ENCODE data around the gene SEC24D. TPM values are rescaled to one million over a fixed set of nuclear protein-coding genes. Genes with fewer than 3 reads are reported as not detected.

The SEC24D gene
- total RNA-seq, 1 experiment from 2014 or later, result 80.1 TPM

DNA sequence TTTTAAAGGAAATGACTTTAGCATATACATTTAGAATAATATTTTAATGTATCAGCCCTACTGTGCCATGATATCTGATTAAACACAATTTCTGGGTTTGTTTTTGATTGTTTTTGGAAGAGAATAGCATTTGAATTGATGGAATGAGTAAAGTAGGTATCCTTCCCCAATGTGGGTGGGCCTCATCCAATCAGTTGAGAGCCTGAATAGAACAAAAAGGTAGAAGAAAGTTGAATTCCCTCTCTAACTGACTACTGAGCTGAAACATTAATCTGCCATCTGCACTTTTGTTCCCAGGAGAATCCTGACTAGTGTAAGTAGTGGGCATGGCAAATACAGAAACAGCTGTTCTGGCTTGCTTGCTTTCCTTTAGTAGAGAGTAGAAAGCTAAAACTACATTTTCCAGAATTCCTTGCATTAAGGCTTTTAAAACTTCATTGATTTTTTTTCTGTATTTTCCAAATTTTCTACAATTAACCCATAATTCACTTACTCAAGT lies 9.7 kb upstream of the SEC24D start:
- peak; percentile 79 for DNase-seq (ENCODE audit: low read depth)

DNA sequence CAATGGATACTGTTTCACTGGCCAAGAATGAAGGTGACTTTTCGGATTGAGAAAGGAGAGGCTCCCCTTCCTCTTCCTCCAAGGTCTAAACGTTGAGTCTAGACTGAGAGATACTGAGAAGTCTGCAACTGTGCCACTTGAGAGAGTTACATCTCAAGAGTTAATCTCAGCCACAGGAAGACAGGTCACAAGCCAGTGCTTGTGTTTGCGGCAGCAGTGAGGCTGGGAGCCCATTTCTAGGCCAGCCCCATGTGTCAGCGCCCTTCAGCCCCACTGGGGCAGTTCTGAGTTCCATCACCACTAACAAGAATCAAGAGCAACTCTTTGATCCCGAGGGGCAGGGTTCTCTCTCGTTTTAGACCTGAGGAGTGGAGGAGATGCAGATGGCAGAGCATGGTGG lies 7.3 kb upstream of the SEC24D start:
- no peak for DNase-seq (ENCODE audit: low read depth)

DNA sequence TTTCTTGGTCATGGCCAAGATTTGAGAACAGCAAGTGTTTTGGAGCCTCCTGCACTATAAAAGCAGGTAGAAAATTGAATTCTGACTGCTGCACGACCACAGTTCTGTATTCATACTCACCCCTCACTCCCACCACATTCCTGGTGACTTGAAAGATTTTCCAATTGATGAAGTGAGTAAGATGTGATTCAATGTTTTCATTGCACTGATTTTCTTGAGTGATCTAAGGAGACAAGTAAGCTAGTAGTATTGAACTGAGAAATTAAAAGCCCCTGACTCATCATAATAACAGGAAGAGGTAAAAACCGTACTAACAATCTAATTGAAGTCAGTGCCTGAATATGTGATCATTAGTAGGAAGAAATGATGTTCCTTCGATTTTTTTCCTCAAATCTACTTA lies 6.1 kb upstream of the SEC24D start:
- DNase-seq (ENCODE audit: low read depth), result peak; percentile 56

DNA sequence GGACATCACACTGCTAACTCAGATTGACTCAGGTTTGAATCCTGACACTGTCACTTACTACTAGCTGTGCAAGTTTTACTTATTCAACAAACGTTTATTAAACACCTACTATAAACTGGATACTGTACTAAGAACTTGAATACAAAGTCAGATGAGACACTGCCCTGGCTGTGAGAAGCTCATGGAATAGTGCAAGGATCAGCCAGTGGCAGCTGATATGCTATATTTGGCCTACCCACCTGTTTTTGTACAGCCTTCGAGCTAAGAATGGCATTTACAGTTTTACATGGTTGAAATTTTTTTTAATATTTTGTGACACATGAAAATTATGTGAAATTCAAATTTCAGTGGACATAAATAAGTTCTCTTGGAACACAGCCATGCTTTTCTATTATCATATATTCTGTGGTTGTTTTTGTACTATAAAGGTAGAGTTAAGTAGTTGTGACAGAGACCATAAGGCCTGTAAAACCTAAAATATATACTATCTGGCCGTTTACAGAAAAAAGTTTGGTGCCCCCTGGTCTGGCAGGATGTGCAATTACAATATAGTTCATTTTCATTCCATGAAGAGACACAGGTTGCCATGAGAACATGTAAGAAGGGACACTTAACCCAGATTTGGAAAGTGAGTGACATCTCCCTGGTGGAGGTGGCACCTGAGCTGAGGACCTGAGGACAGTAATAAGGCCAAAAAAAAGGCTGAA lies 3.4 kb upstream of the SEC24D start:
- DNase-seq (ENCODE audit: low read depth), result no peak

DNA sequence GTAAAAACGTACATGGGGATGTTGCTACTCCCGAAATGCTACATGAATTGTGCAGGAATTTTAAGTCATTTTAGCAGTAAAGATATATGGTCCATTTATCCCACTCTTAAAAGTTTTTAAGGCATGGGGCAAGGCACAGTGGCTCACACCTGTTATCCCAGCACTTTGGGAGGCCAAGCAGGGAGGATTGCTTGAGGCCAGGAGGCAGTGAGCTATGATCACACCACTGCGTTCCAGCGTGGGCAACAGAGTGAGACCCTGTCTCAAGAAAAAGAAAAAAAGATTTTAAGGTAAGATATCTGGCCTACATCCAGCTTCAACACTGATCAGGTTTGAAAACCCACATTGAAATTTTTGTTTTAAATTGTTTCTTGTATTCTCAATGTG lies 1.2 kb upstream of the SEC24D start:
- no peak for DNase-seq (ENCODE audit: low read depth)

DNA sequence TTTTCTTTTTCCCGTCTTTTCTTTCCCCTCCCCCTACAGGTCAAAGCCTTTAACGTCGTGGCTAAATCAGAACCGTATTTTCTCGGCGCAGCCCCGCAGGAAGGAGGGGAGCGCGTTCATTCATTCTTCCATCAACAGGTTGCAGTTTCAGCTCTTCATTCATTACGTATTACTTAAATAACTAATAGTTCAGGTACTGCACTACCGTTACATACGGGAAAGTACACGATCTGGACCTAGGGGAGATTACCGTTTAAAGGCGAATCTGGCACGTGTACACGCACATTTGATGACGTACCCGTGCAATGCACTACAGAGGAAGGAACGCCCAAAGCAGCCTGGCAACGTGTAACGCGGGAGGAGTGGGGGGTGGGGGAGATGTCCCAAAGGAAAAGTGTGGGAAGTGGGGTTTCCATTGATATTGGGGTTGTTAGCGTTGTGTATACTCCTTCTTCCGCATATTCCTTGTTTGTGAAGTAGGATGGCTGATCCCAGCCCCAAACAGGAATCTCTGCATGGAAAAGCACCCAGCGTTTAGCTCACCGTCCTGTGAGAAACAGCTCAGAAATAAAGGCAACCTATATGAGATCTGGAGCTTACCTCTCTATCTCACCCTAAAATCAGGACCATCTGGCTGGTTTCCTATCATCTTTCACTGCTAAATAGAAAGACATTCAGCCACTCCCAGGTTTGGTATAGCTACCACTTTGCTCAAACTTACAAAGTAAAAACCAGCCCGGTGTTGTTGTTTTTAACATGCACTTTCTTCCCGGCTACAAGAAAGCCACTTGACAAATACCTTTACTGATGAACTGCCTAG lies 585 bp upstream of the SEC24D start:
- peak; percentile 62 for DNase-seq (ENCODE audit: low read depth)

DNA sequence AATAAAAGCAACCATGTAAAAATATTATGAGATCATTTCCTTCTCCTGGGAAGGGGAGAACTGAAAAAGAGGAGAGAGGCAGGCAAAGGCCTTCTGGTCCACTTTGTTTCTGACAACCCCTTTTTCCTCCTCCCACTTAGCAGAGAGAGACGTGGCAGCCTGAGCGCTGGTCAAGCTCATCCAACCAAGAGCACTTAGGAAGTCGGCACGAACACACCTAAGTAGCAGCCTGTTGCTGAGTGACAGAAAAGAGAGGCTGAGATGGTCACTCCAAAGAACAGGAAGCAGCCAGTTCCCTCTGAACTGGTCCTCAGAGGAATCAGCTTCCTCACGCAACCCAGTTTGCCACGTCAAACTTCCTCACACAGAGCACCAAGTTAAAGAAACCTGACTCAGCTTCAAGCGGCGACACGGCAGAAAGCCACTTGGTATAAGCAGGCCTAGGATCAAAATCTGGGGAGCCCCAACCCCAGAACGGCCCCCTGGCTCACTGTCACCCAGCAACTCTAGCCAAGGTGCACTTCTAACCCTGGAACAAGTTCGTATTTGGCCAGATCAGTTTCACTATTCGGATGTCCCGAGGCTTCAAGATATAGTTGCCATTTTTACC lies 861 bp downstream of the SEC24D start:
- peak; percentile 90 for DNase-seq (ENCODE audit: low read depth)

DNA sequence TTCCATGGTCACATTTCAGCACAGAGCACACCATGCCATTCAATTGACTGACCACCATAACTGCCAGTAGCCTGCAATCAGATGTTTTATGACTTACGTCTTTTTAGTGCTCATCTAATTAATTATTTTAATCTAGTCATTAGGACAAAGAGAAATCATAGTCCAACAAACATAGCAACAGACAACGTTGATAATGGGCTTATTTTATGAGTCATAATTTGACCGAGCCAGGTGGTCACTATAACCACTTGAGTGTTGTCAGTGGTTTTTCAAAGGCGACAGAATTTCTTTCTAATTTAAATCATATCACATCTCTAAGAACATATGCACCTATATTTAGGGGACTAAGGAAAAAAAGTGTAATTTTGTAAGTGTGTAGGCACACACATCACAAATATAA lies 1.9 kb downstream of the SEC24D start:
- DNase-seq (ENCODE audit: low read depth), result peak; percentile 25

DNA sequence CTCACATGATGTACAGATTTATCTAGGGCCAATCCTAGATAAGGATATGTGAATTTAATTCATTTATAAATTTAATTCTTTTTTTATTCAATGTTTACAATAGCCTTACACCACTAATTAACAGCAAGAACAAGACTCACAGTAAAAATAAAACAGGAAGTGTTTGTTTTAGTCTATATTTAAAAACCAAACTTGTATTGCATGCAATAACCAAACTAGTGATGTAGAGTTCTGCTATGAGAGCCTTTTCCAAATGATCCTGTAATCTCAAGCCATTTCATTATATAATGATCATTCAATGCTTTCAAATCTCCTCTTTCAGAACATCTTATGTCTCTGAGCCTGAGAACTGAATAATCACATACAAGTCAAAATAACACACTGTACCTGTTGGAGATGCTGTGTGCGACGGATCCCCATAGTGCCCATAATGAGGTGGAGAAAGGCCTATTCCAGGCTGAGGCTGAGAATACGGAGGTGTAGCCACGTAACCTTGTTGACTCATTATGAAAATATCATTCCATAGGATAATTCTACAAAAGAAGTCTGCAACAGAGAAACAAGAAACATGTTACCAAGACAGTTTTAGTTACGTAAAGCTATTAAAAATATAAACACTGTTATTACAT lies 2.6 kb downstream of the SEC24D start:
- DNase-seq (ENCODE audit: low read depth), result no peak

DNA sequence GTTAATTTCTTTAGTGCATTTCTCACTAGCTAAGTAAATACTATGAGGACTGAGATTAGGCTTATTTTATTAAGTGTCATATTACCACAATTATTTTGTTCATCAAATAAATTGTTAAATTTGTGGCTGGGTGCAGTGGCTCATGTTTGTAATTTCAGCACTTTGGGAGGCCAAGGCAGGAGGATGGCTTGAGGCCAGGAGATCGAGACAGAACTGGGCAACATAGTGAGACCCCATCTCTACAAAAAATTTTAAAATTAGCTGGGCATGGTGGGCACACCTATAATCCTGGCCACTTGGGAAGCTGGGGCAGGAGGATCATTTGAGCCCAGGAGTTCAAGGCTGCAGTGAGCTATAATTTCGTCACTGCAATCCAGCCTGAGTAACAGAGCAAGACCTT lies 6.8 kb downstream of the SEC24D start:
- DNase-seq (ENCODE audit: low read depth), result no peak

DNA sequence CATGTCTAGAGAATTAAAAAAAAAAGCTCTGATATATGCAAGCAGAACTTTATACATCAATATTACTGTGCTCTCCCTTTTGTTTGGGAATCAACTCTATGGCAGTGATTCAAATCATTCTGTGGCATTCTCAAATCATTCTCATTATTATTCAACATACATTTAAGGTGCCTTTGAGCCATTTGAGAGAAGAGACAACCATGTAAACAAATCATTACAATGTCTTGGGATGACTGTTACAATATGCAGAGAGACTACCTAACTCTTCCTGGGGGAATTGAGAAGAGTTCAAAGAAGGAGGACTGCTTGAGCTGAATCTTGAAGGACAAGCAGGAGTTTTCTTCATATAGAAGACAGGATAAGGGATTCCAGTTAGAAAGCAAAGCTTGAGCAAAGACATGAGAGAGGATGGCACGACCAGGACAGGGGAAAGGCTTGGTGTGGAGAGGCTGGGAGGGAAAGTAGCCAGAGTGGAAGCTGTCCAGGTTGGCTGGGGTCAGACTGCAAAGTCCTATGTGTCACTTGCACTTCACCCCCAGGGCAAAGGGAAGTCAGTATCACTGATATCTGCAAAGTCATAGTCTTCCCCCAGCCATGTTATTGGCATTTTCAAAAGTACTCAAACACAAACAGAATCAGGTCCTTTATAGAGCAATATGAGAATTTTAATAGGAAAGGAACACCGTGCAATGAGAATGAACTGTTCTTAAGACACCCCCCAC lies 9.0 kb downstream of the SEC24D start:
- DNase-seq (ENCODE audit: low read depth), result no peak

DNA sequence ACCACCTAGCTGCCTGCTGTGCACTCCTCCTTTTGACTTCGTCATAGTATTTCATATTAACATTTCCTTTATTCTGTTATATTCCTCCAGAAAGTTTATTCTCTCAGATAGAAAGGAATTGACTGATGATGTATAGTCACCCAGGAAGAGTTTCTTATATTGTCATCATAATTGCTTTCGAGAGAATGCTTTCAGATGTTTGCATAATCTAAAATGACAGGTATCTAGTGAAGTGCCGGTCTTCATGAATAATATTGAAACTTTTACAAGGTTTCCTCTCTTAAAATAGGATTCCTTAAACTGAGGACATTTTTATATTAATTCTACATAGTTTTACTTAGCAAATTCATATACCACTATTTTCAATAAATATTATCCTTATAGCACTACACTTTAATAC lies 10.1 kb downstream of the SEC24D start:
- DNase-seq (ENCODE audit: low read depth), result no peak

DNA sequence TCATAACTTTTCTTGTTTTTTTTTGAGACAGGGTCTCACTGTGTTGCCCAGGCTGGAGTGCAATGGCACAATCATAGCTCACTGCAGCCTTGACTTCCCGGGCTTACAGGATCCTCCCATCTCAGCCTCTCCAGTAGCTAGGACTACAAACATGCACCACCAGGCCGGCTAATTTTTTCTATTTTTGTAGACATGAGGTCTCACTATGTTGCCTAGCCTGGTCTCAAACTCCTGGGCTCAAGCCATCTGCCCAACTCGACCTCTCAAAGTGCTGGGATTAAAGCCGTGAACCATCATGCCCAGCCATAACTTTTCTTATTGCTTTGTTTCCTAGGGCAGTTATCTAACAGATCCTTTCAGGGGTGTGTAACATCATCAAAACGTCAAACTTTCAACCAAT lies 11.8 kb downstream of the SEC24D start:
- no peak for DNase-seq (ENCODE audit: low read depth)

DNA sequence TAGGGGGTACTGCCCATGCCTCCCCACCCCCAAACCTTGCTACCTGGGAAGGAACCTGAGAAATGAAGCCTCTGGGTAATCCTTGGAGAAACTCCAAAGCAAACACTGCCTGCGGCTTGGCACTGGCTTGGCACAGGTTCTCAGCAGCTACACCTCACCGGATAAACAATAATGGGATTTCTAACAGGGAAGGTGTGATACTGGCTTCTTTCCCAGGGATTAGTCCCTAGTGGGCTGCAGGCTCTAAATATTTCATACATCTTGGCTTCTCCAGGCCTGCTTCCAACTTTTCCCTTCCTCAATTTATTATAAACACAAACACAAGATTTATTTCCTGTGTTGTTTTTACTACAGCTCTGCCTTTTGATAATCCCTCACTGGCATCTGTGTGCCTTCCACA lies 12.5 kb downstream of the SEC24D start:
- no peak for DNase-seq (ENCODE audit: low read depth)

DNA sequence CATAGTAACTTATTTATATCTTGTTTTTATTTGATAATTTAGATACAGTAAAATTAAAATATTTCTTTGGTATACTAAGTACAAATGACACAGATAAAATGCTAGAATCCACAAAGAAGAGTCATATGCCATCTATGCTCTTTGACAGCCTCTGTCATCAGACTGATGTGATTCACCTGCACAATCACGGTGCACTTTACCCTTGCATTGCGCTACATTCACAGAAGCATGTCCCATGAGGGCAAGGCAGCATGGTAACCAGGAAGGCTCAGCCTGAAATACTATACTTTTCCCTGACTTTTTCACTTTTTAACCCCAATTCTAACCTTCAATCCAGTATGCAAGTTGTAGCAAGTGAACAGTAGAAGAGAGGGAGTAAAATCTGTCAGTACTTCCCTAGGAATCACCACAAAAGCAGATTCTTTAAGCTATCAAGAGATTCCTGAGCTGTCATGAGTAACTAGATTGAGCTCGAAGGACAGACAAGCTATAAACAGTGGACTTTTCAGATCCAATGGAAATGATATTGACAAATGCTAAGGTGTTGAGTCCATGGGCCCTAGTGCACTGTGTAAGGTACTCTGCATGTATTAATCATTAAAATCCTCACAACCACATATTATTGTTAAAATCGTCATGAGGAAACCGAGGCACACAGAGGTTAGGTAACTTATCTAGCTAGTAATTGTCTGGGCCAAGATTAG lies 14.2 kb downstream of the SEC24D start:
- DNase-seq (ENCODE audit: low read depth), result no peak

DNA sequence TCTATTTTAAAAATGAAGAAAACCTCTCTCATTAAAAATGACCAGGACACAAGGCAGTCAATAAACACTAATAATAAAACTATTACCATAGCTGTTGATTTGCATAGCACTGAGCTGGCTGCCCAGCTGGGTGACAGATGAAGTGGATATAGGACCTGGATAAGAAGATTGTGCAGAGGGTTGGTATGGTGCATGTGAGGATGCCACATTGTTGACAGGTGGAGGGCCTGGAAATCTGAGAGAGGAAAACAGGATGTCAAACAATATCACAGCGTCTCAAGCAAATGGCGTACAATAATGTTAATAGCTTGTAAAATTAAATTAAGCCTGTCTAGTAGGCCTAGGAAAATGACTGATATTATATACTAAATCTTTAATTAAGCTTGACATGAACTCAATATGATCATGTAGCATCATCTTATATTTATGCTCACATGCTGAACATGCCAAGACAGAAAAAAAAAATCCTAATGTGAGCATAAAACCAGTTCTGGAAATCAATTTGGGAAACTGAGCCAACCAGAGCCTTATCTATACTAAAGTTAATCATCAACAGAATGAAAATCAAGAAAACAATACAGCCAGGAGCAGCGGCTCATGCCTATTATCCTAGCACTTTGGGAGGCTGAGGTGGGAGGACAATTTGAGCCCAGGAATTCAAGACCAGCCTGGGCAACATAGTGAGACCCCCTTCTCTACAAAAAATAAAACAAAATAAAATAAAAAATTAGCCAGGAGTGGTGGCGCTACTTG lies 18.6 kb downstream of the SEC24D start:
- no peak for DNase-seq (ENCODE audit: low read depth)

DNA sequence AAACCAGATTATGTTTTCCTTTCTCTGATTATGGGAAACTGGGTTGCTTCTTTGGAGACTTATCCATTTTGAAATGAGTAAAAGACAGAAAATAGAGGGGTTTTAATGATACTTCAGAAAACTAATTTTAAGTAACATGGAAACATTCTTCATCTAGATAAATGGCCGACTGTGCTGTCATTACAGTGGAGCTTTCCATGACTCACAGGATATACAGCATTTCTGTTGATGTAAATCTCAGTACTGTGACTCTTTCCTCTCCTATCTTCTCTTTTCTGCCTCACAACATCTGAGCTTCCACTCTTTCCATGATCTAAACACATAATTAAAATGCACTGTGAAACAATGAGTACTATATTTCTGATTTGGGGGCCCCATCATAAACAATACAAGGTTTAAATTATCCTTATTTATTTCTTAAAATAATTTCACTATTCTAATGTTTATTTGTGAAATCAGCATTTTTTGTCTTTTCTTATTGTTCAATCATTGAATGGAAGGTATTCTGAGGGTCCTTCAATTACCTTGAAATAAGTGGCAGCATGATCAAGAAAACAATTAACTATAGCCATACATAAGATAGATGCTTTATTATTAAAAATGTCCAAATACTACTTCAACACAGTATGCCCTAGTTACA lies 19.3 kb downstream of the SEC24D start:
- peak; percentile 36 for DNase-seq (ENCODE audit: low read depth)

DNA sequence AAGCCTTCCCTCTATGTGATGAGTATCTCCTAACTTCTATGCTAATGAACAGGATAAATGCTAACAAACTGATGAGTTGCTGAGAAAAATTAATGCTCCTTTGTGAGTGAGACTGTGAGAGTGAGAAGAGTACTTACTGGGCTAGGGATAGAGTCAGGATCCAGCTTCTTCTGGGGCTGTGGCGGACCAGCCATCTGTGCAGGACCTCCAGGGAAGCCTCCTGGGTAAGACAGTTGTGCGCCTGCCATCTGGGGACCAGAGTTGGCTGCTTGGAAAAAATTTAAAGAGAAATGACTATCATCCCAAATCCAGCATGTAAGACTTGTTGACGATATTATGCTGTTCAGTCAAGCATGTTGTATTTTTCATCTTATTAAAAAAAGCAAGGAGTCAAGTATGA lies 21.0 kb downstream of the SEC24D start:
- DNase-seq (ENCODE audit: low read depth), result no peak

DNA sequence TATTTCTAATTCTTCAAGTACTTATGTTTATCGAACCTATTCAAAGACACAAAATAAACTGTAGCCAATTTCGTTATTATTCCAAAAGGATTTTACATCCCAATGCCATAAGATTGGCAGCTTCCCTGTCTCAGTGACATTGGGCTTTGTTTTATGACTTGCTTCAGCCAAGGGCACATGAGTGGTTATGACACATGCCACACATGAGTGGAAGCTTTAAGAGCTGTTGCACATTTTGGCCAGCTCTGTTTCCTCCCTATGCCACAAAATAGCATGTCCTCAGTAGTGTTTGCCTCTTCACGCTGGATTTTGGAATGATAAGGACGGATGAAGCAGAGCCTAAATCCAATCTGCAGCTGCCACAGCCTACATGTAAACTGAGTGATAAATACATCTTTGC lies 21.9 kb downstream of the SEC24D start:
- DNase-seq (ENCODE audit: low read depth), result no peak

DNA sequence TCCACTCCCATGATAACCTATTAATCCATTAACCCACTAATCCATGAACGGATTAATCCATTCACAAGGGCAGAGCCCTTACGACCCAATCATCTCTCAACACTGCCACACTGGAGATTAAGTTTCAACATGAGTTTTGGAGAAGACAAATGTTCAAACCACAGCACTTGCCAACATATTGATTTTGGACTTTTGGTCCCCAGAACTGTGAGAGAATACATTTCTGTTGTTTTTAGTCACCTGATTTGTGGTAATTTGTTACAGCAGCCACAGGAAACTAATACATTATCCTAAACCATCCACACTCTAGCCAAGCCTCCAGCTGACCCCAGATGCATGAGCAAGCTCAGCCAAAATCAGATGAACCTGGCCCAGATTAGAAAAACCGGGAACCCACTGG lies 22.4 kb downstream of the SEC24D start:
- no peak for DNase-seq (ENCODE audit: low read depth)

All from LHCN-M2 (cell line).